HG03457 (cell line): ENCODE measurements around the gene LRCH2.
"Not testable (repeated sequence)": the region's sequence is repeated elsewhere in the genome, so short reads cannot be mapped to it uniquely, and the experiment has no call there.

Experiments
- ATAC-seq: cut with Tn5 transposase; IDR thresholded peaks from one replicate; pipeline ENCODE4 v1.9.1; 2021; ENCODE audit warnings: moderate number of reproducible peaks; ENCODE audit not compliant: unreplicated experiment

Gene LRCH2

DNA sequence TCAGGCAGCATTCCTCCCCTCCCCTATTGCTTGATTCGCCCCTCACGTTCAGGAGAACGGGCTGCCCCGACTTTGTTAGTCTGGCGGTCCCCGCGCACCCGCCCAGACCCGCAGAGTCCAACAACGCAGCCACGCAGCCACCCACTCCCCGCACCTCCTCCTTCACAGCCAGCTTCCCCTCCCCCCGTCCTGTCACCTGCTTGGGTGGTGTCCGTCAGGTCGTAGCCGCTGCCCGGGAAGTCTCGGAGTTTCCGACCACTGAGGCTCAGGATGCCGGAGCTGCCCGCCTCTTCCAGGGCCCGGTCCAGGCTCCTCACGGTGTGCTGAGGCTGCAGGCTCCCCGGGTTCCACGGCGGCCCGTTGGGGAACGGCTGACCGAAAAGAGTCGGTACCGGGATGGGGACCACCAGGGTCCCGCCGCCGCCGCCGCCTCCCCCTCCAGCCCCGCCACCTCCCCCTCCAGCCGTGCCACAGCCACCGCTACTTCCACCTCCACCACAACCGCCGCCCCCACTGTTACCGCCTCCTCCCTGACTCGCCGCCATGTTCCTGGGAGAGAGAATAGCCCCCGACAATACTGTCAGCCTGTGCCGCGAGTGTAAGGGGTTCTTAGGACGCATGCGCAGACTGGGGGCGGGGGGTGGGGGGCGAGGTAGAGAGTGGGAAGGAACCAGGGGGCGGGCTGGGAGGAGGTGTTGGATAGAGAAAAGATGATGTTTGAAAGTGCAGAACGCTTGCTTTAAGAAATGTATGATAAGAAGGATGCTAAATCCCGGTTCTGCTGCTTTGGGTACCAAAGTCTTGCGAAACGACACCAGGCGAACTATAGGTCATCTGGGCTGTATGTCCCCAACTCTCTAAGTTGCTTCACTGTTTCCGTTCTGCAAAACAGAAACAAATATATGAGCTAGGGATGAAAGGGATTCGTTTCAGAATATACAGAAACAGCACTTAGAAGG is at the start of gene LRCH2:
LRCH2 (minus strand) TSS at position 600 of the 959 bp plus-strand sequence; CDS start at position 545, 55 bp downstream.
- no peak for ATAC-seq

DNA sequence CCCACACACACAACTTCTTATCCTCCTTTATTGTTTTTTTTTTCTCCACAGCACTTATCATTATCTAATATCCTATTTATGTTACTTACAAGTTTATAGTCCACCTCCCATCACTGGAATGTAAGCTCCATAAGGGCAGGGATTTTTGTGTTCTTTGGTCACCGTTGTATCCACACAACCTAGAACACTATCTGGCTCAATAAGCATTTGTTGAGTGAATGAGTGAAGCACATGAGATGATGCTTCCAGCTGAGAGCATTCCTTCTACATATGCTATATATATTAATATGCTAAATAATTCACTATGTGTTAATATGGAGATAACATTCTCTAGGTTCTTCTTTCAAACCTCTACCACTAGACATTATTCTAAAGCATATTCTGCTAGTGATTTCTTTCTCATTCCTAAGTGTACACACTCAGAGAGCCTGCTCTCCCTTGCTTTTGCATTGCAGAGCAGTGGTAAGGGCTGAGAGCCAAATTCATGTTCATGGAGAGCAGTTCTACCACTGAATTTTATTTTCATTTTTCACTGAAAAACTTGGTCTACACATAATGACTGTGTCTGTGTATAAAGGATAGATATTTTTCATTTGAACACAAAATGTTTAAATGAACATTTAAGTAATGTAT is 35.3 kb upstream of the LRCH2 start:
- no peak for ATAC-seq

DNA sequence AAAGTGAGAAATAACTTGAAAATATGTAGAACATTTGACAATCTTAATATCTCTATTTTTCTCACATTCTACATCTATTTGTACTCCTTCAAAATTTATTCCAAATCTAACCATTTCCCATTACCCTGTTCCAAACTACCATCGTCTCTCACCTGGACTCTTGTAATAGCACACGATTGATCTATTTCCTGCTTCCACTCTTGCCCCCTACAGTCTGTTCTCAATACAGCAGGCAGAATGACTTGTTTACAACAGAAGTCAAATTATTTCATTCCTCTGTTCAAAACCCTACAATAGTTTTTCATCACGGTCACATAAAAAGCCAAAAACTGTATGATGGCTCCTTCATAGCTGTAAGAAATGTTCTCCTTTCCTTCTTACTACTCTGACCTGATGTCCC is 34.5 kb upstream of the LRCH2 start:
- no peak for ATAC-seq

- ATAC-seq = no peak
These were observed 32.4 kb upstream of the LRCH2 start for GRCh38 chrX:115266300-115266699.

- ATAC-seq = no peak
These were observed 30.1 kb upstream of the LRCH2 start for GRCh38 chrX:115264009-115264408.

DNA sequence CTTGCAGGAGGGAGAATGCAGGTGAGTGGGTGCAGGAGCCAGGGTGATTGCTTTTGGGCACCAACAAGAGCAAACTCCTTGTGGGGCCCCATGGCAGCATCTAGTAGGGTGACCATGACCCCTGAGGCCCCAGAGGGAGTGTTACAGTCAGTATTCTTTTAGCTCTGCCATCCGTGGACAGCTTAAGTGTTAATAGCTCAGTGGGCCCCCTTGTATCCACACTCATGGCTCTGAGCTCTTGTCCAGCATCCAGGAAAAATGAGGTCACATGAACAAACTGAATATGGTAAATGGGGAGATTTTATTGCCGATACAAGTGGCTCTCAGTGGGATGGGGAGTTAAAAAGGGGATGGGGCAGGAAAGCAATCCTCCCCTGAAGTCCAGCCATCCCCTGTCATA is 27.3 kb upstream of the LRCH2 start:
- no peak for ATAC-seq

- ATAC-seq = no peak
These were observed 26.4 kb upstream of the LRCH2 start for GRCh38 chrX:115260330-115260729.

DNA sequence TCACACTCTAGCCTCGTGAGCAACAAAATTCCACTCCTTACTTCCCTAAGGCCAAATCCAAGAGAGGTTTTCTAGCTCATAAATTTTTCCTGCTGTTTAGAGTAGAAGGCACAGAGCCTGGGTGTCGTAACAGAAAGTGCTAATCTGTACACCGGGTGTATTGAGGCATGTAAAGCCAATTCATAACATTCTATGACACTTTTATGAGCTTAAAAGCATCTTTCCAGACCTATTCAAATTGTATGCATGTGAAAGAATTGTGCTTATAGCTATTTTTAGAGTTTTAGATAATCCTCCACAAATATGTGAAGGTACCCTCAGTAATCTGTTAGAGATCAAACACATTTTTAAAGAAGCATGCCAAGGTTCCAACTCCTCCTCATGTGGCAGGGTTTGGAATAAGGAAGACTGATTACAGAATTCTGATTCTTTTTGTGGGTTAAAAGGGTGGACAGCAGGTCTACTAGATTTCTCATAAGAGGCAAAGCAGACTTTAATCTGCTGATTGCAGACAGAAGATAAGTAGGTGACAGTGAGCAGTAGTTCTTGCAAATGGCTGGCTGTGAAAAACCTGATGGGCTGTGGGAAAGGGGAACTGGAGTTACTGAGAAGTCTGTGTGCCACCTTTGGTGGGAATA is 25.5 kb upstream of the LRCH2 start:
- ATAC-seq = no peak

DNA sequence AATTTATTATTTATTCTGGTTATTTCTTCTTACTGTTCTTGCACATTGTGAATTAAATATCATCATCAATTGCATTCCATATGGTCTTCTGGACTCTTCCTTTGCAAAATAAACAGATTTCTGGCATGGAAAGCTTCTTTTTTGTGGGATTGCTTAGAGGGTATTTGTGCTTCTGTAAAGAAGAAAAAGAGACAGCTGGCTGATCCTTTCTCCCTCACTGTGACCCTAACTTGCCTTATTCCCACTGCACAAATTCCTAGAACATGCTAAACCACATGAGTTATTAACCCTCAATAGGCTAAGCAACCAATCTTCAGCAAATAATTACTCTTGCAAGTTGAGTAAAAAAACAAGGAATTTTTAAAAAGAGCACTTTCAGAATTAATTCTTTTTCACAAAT is 23.8 kb upstream of the LRCH2 start:
- no peak for ATAC-seq

DNA sequence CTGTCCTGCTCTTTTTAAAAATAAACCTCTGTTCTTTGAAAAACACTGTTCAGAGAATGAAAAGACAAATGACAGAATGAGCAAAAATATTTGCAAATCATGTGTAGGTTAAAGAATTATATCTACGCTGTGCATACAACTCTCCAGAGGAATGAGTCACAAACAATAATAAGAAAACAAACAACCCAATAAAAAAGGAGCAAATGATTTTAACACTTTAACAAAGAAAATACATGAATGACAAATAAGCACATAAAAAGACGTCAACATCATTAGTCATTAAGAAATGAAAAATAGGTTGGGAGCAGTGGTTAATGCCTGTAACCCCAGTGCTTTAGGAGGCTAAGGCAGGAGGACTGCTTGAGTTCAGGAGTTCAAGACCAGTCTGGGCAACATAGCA is 21.1 kb upstream of the LRCH2 start:
- ATAC-seq = no peak

- no peak for ATAC-seq
These were observed 17.8 kb upstream of the LRCH2 start for GRCh38 chrX:115251458-115252233.

GRCh38 chrX:115237056-115237455 is 3.2 kb upstream of the LRCH2 start:
- ATAC-seq = no peak

GRCh38 chrX:115236560-115236959 is 2.7 kb upstream of the LRCH2 start:
- no peak for ATAC-seq

- ATAC-seq = no peak
These were observed 565 bp upstream of the LRCH2 start for GRCh38 chrX:115234461-115234860.

DNA sequence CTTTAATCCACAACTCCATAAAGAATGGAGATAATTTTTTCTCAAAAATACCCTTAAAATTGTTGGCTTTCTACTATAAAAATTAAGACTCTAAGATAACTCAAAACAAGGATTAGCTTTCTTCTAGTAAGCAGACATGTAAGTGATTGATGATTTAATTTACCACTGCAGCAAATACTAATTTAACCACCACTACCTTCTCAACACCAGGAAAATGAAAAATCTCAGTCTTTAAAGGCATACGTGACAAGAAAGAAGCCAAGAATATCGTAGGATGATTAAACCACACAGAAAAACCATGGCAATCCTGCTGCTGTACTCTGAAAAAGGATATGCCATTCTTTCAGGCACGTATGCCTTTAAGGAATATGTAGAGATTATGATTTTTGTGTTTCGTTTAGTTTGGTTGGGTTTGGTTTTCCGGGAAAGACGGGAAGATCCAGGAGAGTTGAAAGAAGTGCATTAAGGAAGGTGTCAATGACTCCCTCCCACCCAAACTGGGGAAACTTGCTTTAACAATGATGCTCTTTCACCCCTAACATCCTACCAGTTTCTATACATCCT is 881 bp downstream of the LRCH2 start:
- ATAC-seq = no peak

DNA sequence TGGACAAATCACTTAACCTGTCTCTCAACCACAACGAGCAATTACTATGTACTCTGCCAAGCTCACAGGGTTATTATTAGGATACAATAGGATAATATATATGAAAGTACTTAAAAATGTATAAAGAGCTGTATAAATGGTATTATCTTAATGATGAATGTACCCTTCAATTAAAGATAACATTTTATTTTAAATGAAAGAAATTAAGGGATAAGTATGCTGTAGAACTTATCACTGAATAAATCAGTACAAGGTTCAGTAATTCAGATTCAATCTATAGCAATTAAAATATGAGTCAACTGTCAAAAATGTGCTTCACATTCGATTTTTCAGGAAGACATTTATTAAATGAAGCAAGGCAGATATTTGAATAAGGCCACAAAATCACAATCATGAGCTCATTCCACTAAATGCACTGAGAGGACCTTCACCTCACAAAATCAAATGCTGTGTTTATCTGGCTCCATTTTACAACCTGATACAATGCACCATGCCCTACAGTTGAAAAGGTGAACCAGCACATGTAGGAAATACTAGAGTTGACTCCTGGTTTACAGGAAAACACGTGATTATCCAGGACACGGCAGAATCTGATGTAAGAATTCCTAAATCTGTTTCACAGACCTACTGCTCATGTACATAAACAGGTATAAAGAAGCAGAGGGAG is 4.4 kb downstream of the LRCH2 start:
- ATAC-seq = no peak

GRCh38 chrX:115226929-115227328 is 7.0 kb downstream of the LRCH2 start:
- ATAC-seq = no peak

GRCh38 chrX:115217346-115217745 is 16.6 kb downstream of the LRCH2 start:
- not testable (repeated sequence) for ATAC-seq

- ATAC-seq = no peak
These were observed 19.3 kb downstream of the LRCH2 start for GRCh38 chrX:115214605-115215004.

DNA sequence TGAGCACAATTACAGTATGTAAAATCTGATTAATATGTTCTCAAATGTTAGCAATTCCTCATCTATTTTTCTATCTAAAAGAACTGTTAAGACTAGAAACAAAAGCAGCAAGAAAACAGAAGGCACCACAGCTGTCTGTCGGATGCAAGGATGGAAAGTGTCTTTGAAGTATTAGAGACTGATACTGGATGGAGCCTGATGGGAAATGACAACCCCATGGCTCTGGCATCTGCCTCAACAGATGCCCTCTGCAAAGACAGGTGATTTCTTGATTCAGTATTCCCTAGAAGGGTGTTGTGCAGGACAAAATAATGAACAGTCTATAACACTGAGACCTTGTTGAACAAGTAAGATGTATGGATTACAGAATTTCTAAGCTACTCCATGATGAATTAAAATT is 19.7 kb downstream of the LRCH2 start:
- no peak for ATAC-seq
